Naive thymus-derived CD8-positive, alpha-beta T cell (primary cell): ENCODE results near the gene GNA12. TPM values are rescaled to one million over a fixed set of nuclear protein-coding genes. Genes with fewer than 3 reads are reported as not detected.

Experiments
- ATAC-seq, 2 donors: fragments of 150-1000 bp; cut with Tn5 transposase in 1 of 2; sonication (Bioruptor Pico), chemical (Tn5 transposase) in 1 of 2; 1 replicate in 1 of 2; 2 replicates in 1 of 2; pipeline ENCODE4 v1.10.0; 2021; ENCODE audit warnings: mild to moderate bottlenecking in 2 of 2, moderate library complexity in 2 of 2
- POLR2A ChIA-PET: fragments of 350-600 bp; sonication (Branson Sonifier 250); formaldehyde crosslinking; loops from one replicate; lab custom pipeline; 2021; ENCODE audit warnings: antibody characterized with exemption; lab: Charles Lee
- DNase-seq, 10 donors: peaks; one replicate each; pipeline versions ENCODE4 v3.0.0 to v3.0.0-alpha.2; 2020 to 2022
- H3K27ac Mint-ChIP-seq, 10 donors: one replicate each; pipeline ENCODE4 v1.8.0; 2020 to 2022; ENCODE audit warnings: mild to moderate bottlenecking in 10 of 10, mixed read lengths in 10 of 10, moderate library complexity in 4 of 10, inconsistent platforms in 1 of 10
- H3K27me3 Mint-ChIP-seq, 5 donors: one replicate each; pipeline ENCODE4 v1.8.0; 2021 to 2022; ENCODE audit warnings: mixed read lengths in 5 of 5
- H3K36me3 Mint-ChIP-seq, 3 donors: one replicate each; pipeline ENCODE4 v1.8.0; 2020 to 2022; ENCODE audit warnings: mixed read lengths in 3 of 3, mild to moderate bottlenecking in 2 of 3, inconsistent platforms in 1 of 3
- H3K4me1 Mint-ChIP-seq, 4 donors: one replicate each; pipeline ENCODE4 v1.8.0; 2021 to 2022; ENCODE audit warnings: mixed read lengths in 4 of 4
- H3K4me3 Mint-ChIP-seq, 10 donors: one replicate each; pipeline ENCODE4 v1.8.0; 2020 to 2022; ENCODE audit warnings: mild to moderate bottlenecking in 10 of 10, mixed read lengths in 10 of 10, moderate library complexity in 6 of 10, inconsistent platforms in 1 of 10
- H3K9me3 Mint-ChIP-seq, 9 donors: one replicate each; pipeline ENCODE4 v1.8.0; 2020 to 2022; ENCODE audit warnings: mixed read lengths in 9 of 9, mild to moderate bottlenecking in 3 of 9, inconsistent platforms in 1 of 9, moderate library complexity in 1 of 9
- polyA plus RNA-seq, 3 donors: library from polyadenylated mRNA; unstranded; fragments of 300-500 nt; fragmentation: Illumina TruSeq; gene quantifications; one replicate each; pipeline ENCODE4 v1.2.3, GENCODE V29; 2021
- total RNA-seq, 8 experiments: library from RNA in 2 of 8; stranded (reverse) in 2 of 8; gene quantifications; one replicate each; pipeline ENCODE4 v1.2.3 and lab custom pipeline; 2021 to 2026

GNA12 gene
- total and polyA plus RNA-seq, 5 experiments from 2014 or later = 4.6 to 21.4 (median 13.7) TPM

DNA sequence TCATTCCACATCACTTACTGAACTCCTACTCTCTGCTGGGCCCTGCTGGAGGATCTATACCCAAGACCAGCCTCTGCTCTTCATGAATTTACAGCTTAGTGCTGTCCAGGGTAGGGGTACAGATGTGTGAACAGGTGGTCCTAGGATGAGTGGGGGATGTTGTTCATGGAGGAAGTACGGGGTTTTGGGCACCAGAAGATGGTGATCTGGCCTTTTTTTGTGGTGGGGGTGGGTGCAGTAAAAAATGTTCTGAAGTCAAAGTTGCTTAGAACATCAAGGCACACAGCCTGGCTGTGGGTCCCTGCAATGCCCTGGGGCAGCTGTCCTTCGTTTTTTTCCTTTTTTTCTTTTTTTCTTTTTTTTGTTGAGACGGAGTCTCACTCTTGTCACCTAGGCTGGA lies 34.2 kb upstream of the GNA12 start:
- peak overlapping the region in 8 of 10 donors; percentile 31 to 85 (median 48) for H3K27ac Mint-ChIP-seq
- no peak for ATAC-seq
- POLR2A ChIA-PET = no interaction called here
- no peaks in the 10 kb centered on the region for H3K27me3 Mint-ChIP-seq
- H3K4me1 Mint-ChIP-seq = peaks cover 20 to 48% (median 37%) of the 10 kb centered on the region in 4 donors
- no peak for DNase-seq
- no peaks in the 10 kb centered on the region for H3K9me3 Mint-ChIP-seq
- peak overlapping the region in 5 of 10 donors; percentile 14 to 73 (median 64) for H3K4me3 Mint-ChIP-seq
- no peaks in the 10 kb centered on the region for H3K36me3 Mint-ChIP-seq

DNA sequence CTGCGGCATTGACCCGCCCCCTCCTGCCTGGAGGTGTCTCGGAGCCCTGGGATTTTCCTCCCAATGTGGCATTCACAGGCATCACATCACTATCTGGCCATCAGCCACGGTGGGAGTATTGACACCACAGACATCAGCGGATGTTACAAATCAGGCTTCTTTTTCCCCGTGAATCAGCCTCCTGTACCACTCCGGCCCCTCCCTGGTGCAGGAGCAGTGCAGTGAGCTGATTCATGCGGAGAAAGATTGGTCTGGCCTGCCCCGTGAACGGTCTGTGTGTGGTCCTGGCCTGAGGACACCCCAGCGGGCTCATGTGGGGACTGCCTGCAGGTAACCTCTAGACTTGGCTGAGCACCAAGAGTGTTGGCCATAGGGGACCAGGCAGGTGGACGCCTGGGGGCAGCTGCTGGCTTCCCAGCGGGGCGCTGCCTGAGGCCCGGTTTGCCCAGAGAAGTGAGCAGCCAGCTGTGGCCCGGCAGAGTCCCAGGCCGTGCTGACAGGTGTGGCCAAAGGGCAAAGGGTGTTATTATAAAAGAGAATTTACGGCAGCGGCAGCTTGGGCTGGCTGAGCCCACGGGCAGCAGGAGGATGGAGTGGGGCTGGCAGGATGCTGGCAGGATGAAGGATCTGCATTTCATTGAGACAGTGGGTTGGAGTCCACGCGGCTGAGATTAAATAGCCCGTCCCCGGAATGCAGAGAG lies 32.1 kb upstream of the GNA12 start:
- peak overlapping the region in 3 of 10 donors; percentile 57 to 60 (median 57) for H3K27ac Mint-ChIP-seq

DNA sequence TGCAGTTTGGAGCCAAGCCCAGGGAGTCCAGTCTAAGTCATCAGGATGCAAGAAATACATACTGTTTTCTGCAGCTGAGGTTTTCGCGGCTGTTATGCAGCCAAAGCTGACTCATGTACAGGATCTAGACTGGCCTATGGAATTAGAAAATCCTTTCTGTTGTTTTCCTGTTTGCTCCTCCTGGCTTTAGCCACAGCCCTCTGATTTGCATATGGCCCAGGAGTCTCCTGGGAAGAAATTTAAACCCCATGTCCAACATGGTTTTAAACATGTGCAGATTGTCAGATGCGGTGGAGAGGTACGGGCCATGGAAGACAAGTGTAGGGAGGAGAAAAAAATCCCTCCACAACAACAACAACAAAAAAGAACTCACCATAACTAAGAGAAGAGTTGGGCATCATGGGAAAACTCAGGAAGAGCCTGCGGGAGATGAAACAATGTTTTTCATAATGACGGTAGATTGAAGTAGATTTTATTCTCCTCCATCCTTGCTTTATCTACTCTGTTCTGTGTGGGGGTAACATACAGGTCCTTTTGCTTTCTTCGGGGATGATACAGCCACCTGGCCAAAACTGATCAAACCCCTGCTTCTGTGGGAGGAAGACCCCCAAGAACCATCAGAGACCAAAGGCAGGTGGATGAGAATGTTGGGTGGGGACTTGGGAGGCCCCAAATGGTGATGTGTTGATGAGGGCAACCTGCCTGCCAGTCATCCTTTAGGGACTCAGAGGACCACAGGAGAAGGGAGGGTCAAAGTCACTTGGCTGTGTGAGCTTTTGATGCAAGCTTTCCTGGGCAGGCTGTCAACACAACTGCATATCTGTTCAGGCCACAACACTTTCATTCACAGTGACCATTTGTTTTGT lies 29.8 kb upstream of the GNA12 start:
- Mint-ChIP-seq H3K27ac (peak overlapping the region in 3 of 10 donors; percentile 19 to 85 (median 75)), H3K4me1 (peaks cover 27 to 70% (median 47%) of the 10 kb centered on the region in 4 donors), H3K27me3 (no peaks in the 10 kb centered on the region), H3K4me3 (no peak overlapping the region), H3K36me3 (no peaks in the 10 kb centered on the region), H3K9me3 (no peaks in the 10 kb centered on the region)
- ATAC-seq (no peak), DNase-seq (no peak)
- POLR2A ChIA-PET = no interaction called here

More for the DNA sequence above, 32.1 kb upstream of the GNA12 start:
- POLR2A ChIA-PET = interaction anchor here (0.5 kb wide), 1 partner anchor 198 kb away, joined by 3 read pairs; no protein-coding TSS in a partner anchor
- peaks cover 22 to 65% (median 43%) of the 10 kb centered on the region in 4 donors for H3K4me1 Mint-ChIP-seq
- no peaks in the 10 kb centered on the region for H3K9me3 Mint-ChIP-seq
- DNase-seq = no peak
- no peaks in the 10 kb centered on the region for H3K27me3 Mint-ChIP-seq
- ATAC-seq = no peak
- H3K4me3 Mint-ChIP-seq = no peak overlapping the region
- no peaks in the 10 kb centered on the region for H3K36me3 Mint-ChIP-seq

DNA sequence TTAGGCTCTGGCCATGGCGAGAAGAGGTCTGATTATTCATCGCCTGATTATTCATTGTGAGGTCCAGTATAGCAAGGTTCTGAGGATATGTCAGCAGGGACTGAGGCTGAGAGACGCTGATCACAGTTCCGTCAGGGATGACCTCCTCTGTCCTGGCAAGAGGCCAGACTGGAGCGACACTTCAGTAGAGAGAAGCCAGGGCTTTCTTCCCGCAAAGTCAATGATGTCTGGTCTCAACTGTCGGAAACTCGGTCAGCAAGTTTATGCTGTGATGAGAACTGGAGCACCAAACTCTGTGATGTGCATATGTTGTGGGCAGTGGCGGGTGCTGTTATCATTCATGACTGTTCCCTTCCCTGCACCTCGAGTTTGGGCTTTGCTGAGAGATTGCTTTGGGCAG lies 29.0 kb upstream of the GNA12 start:
- no peaks in the 10 kb centered on the region for H3K36me3 Mint-ChIP-seq
- no peaks in the 10 kb centered on the region for H3K27me3 Mint-ChIP-seq
- H3K4me3 Mint-ChIP-seq = no peak overlapping the region
- peaks cover 23 to 64% (median 39%) of the 10 kb centered on the region in 4 donors for H3K4me1 Mint-ChIP-seq
- ATAC-seq = no peak
- peak overlapping the region in 2 of 10 donors; percentile 19 to 88 for H3K27ac Mint-ChIP-seq
- no peak for DNase-seq
- H3K9me3 Mint-ChIP-seq = no peaks in the 10 kb centered on the region
- POLR2A ChIA-PET = no interaction called here

DNA sequence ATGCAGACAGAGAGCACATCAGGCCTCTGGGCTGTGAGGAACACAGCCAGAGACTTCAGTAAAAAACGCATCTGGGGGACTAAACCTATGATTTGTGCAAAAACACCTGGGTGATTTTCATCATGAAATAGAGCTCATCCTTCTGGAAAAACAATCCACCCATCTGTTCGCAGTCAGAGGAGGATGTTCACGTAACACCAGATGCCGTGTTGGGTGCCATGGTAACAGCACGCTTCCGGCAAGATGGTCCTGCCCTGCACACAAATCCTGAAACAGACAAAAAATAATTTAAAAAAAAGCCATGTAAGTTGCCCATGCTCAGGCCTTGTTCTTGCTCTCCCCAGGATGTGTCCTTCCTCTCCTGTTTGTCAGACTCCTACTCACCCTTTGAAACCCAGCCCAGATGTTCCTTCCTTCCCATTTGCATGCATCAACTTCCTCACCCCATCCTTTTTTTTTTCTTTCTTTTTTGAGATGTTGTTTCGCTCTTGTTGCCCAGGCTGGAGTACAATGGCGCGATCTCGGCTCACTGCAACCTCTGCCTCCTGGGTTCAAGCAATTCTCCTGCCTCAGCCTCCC lies 28.3 kb upstream of the GNA12 start:
- POLR2A ChIA-PET = no interaction called here
- H3K4me1 Mint-ChIP-seq = peaks cover 22 to 59% (median 35%) of the 10 kb centered on the region in 4 donors

DNA sequence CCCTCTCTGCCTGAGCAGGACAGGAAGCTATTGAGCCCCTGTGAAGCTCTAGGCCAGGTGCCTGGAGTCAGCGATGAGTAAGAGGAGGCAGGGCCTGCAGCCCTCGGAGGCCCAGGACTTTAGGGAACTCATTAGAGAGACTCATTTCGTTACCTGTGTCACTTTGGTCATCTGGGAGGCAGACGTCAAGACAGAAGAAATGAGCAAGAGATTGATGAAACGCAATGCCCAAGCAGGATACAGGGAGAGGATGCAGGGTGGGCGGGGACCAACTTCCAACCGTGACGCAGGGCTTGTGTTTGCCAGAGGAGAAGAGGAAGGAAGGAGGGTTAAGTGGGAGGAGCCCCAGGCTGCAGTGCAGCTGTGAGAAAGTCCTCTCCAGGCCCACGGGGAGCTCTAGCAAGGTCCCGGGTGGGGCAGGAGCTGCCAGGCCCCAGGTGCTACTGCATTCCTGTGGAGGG lies 26.4 kb upstream of the GNA12 start:
- H3K27ac Mint-ChIP-seq = peak overlapping the region; percentile 63 to 94 (median 74)
- H3K9me3 Mint-ChIP-seq = no peaks in the 10 kb centered on the region
- no peaks in the 10 kb centered on the region for H3K27me3 Mint-ChIP-seq
- H3K36me3 Mint-ChIP-seq = no peaks in the 10 kb centered on the region
- DNase-seq = peak in 6 of 10 donors; percentile 19 to 38 (median 30)
- POLR2A ChIA-PET = interaction anchor here (0.5 to 0.6 kb wide), 2 partner anchors 192 to 223 kb away, joined by 3 read pairs; no protein-coding TSS in a partner anchor
- peak; percentile 70 to 77 for ATAC-seq
- peak overlapping the region; percentile 62 to 88 (median 70) for H3K4me3 Mint-ChIP-seq
- peaks cover 18 to 55% (median 35%) of the 10 kb centered on the region in 4 donors for H3K4me1 Mint-ChIP-seq

More for the DNA sequence above, 28.3 kb upstream of the GNA12 start:
- no peak for DNase-seq
- Mint-ChIP-seq H3K27me3 (no peaks in the 10 kb centered on the region), H3K9me3 (no peaks in the 10 kb centered on the region), H3K27ac (peak overlapping the region in 3 of 10 donors; percentile 16 to 88 (median 26)), H3K36me3 (no peaks in the 10 kb centered on the region), H3K4me3 (peak overlapping the region in 2 of 10 donors; percentile 22 to 30)
- no peak for ATAC-seq

DNA sequence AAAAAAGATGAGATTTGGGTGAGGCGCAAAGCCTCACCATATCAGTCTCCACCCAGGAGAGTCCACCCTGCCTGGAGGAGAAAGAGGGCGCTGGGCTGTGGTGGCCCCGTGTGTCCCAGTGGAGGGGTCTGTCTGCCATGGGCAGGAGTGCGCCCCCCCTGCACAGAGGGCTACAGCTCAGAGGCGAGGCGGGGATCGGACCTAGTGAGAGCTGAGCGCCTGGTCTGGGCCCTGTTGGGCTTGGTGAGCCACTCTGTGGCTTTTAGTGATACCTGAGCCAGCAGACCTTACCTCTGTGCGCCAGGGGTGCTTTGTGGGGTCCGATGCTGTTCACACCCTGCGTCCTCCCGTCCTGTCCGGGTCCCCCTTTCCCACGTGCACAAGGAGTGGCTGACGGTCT lies 25.9 kb upstream of the GNA12 start:
- ATAC-seq (no peak), DNase-seq (no peak)
- peaks cover 19 to 53% (median 34%) of the 10 kb centered on the region in 4 donors for H3K4me1 Mint-ChIP-seq
- no peaks in the 10 kb centered on the region for H3K9me3 Mint-ChIP-seq
- no peaks in the 10 kb centered on the region for H3K36me3 Mint-ChIP-seq
- POLR2A ChIA-PET = interaction anchor here (0.5 kb wide), 1 partner anchor 223 kb away, joined by 3 read pairs; no protein-coding TSS in a partner anchor
- H3K4me3 Mint-ChIP-seq = peak overlapping the region in 7 of 10 donors; percentile 14 to 87 (median 65)
- H3K27ac Mint-ChIP-seq = peak overlapping the region; percentile 47 to 94 (median 78)
- H3K27me3 Mint-ChIP-seq = no peaks in the 10 kb centered on the region

DNA sequence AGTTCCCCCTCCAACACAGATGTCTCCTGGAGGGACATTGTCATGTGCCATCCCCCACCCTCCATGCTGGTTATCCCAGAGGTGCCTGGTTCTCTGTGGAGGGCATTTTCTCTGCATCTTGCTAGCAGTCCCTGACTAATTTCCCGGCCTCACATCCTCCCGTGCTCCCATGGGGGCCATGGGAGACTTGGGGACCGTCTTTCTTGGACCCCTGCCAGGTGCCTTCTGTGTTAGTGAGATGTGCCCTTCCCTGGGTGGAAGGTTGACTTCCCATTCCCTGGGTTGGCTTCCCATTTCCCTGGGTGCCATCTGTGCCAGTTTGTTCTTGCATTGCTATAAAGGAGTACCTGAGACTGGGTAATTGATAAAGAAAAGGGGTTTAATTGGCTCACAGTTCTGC lies 22.5 kb upstream of the GNA12 start:
- DNase-seq (no peak), ATAC-seq (no peak)
- H3K36me3 Mint-ChIP-seq = no peaks in the 10 kb centered on the region
- POLR2A ChIA-PET = no interaction called here
- H3K27ac Mint-ChIP-seq = peak overlapping the region in 4 of 10 donors; percentile 38 to 59 (median 47)
- H3K27me3 Mint-ChIP-seq = no peaks in the 10 kb centered on the region
- peaks cover 20 to 57% (median 49%) of the 10 kb centered on the region in 4 donors for H3K4me1 Mint-ChIP-seq
- H3K4me3 Mint-ChIP-seq = no peak overlapping the region
- H3K9me3 Mint-ChIP-seq = no peaks in the 10 kb centered on the region

DNA sequence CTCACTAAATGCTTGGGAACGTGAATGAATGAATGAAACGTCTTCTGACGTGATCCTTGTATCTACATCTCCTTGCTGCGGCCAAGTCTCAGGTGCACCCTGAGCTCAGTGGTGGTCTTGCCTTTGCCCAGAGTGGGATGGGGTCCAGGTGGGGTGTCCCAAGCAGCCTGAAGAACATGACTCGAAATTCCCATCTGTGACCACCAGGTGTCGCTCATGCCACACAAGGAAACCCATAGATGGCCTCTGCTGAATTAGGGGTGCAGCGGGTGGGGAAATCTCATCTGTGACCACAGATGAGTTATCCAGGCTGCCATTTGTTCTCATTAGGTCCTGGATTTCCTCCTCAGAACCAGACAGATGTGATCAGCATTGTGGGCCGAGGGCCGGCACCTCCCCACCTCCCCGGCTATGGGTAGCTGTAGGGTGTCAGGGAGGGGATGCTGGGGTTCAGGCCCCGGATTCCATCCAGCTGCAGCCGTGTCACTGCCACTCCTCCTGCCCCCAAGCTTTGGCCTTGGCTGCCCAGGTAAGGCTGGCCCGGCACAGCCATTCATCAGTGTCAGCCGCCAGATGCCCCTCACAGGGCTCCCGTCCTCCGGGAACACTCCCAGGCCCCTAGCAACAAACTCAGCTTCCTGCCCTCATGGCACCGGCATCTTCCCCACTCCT lies 21.0 kb upstream of the GNA12 start:
- H3K27me3 Mint-ChIP-seq = no peaks in the 10 kb centered on the region
- H3K4me3 Mint-ChIP-seq = peak overlapping the region; percentile 40 to 82 (median 65)
- H3K4me1 Mint-ChIP-seq = peaks cover 10 to 43% (median 37%) of the 10 kb centered on the region in 4 donors
- H3K27ac Mint-ChIP-seq = peak overlapping the region; percentile 20 to 95 (median 86)
- ATAC-seq (peak; percentile 59 to 61), DNase-seq (peak; percentile 54 to 84 (median 72))
- POLR2A ChIA-PET = interaction anchor here (0.6 to 1.3 kb wide), 3 partner anchors 33 to 227 kb away, joined by 3 to 4 read pairs (median 3); no protein-coding TSS in a partner anchor
- H3K9me3 Mint-ChIP-seq = no peaks in the 10 kb centered on the region
- no peaks in the 10 kb centered on the region for H3K36me3 Mint-ChIP-seq

DNA sequence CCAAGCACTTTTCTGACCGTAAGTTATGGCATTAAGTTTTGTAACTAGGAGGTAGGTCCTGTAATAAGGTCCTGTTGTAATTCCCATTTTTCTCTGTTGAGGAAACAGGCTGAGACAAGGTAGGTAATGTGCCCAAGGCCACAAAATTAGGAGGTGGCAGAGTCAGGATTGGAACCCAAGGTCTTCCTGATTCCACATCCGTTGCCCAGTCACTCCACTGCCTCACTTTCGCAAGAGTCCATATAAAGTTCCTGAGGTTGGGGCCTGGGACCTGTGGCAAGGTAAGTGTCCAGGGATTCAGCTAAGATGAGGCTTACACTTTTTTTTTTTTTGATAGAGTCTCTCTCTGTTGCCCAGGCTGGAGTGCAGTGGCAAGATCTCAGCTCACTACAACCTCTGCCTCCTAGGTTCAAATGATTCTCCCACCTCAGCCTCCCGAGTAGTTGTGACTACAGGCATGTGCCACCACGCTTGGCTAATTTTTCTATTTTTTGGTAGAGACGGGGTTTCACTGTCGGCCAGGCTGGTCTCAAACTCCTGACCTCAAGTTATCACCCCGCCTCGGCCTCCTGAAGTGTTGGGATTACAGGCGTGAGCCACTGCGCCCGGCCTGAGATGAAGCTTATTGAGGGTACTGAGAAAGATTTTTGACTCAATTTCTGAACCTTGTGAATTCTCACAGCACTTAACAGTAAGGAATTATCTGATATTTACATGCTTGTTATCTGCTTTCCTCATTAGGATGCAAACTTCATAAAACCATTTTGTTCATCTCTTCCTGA lies 20.3 kb upstream of the GNA12 start:
- DNase-seq = no peak
- H3K27ac Mint-ChIP-seq = peak overlapping the region in 9 of 10 donors; percentile 27 to 96 (median 87)
- H3K9me3 Mint-ChIP-seq = no peaks in the 10 kb centered on the region
- no peaks in the 10 kb centered on the region for H3K27me3 Mint-ChIP-seq
- H3K36me3 Mint-ChIP-seq = no peaks in the 10 kb centered on the region
- peaks cover 10 to 37% (median 31%) of the 10 kb centered on the region in 4 donors for H3K4me1 Mint-ChIP-seq
- POLR2A ChIA-PET = interaction anchor here (0.6 to 1.3 kb wide), 3 partner anchors 33 to 228 kb away, joined by 3 to 4 read pairs (median 3); no protein-coding TSS in a partner anchor
- ATAC-seq = no peak
- peak overlapping the region in 7 of 10 donors; percentile 2 to 78 (median 64) for H3K4me3 Mint-ChIP-seq
